GM19468 (cell line): ENCODE measurements around the gene PRPSAP1.
"Not testable (repeated sequence)": the region's sequence is repeated elsewhere in the genome, so short reads cannot be mapped to it uniquely, and the experiment has no call there.

ENCODE experiments used
- ATAC-seq: cut with Tn5 transposase; IDR thresholded peaks from one replicate; pipeline ENCODE4 v1.9.1; 2021; ENCODE audit warnings: mild to moderate bottlenecking, moderate library complexity, moderate number of reproducible peaks; ENCODE audit not compliant: unreplicated experiment; ENCODE audit errors: extremely low read depth

Gene PRPSAP1

DNA sequence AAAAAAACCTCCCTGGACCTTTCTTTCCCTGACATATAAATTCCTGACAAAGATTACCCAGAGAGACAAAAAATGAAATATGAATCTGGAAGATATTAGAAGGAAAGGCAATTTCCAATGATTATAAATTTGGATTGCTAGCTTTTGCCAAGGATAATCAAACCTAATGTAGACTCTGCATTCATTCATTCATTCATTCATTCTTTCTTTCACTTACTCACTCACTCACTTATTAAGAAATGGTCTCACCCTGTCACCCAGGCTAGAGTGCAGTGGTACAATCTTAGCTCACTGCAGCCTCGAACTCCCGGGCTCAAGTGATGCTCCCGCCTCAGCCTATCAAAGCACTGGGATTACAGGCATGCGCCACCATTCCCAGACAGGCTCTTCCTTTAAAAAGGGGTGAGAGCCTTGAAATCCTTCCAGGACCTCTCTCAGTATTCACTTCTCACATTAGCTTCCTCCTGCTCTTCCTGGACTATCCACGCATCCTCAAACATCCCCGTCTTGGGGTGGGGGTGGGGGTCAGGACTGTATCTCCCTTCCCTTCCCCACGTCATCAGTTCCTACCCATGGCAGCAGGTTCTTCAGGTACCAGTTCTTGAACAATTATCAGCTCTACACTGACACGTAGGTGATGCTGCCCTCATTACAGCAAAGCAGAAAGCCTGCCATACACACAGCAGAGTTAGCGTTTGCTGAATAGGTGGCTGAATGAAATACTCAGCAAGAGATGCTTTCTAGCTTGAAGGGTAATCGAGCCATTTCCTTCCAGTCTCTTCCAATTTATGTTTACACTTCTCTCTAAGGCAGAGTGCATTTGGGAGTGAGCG, 19.8 kb downstream of the PRPSAP1 start:
- ATAC-seq = no peak

DNA sequence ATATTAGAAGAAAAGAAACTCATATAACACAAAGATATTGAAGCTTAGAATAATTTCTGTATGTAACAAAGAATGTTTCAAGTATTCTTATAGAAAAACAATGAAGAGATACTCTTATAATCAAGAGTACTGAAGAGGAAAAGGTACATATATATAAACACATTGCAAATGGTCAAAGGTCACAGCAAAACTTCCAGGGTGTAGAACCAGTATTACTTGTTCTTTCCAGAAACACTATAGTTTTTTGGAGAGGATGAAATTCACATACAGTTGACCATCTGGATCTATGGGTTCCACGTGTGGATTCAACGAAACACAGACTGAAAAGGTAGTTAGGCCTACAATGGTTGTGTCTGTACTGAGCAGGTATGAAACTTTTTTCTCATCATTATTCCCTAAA, 22.6 kb downstream of the PRPSAP1 start:
- no peak for ATAC-seq

DNA sequence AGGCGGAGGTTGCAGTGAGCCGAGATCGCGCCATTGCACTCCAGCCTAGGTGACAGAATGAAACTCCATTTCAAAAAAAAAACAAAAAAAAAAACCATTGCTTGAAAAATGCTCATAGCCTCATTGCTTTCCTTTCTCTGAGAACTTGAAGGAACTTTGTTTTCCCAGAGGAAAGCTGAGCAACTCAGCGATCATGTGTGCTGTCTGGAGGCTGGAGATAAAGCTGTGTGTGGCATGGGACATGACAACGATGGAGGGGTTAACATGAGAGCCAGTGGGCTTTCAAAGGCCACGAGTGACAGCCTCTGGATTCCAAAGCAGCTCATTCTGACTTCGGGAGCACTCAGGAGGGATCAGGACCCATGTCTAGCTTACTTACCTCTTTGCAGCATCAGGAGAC, 24.1 kb downstream of the PRPSAP1 start:
- ATAC-seq = no peak

DNA sequence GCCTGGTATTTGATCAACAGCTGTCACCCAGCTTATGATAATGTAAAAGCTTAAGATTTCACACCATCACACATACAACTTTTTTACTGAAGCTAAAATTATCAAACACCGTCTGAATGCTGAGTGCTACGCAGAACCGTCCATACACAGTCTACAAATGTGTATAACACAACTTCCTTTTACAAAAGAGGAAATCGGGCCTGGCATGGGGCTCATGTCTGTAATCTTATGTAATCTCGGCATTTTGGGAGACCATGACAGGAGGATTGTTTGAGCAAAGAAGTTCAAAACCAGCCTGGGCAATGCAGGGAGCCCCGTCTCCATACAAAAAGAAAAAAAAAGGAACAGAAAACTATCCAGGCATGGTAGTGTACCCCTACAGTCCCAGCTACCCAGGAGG, 26.0 kb downstream of the PRPSAP1 start:
- ATAC-seq = no peak

DNA sequence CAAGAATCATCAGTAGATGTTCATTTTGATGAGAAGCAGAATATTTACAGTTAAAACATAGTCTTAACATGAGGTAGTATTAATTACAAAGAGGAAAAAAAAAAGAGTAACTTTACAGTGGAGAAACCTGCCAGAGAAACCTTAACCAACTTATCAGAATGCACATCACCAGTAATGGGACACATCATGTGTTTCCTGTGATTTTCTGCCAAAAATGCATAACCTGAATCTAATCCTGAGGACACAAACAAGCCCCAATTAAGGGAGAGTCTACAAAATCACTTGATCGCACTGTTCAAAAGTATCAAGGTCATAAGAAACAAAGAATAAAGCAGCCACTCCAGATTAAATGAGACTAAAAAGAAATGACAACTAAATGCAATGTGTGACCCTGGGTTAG, 27.4 kb downstream of the PRPSAP1 start:
- ATAC-seq = no peak

DNA sequence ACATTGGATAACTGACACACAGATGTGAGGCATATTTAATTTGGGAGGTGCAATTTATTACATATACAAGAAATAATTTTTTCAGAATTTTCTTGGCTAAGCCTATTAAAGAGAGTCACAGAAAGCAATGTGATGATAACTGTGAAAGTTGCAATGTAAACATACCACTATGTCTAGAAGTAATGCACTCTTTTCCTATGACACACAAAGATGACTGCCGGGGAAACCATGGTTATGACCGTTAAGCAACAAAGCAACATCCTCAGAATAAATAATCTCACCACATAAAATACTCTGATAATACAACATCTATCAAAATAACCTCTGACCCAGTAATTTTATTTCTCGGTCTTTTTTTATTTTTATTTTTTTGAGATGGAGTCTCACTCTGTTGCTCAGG, 35.1 kb downstream of the PRPSAP1 start:
- ATAC-seq = no peak

DNA sequence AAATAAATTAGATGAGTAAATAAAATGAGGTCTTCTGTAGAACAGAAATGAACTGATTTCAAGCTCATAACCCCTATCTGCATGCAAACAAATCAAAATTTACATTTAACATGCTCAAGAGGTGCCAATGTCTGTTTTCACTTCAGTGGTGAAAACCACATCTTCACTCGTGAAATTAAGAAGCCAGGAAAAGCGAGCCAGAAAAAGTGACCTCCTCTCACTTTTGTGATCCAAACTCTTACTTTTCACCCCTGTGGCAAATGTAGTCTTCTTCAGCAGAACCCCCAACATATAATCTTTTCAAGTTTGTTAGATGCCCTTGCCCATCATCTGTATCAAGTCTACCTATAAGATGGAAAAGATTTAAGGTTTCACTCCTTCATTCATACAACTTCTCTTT, 36.2 kb downstream of the PRPSAP1 start:
- ATAC-seq = no peak

DNA sequence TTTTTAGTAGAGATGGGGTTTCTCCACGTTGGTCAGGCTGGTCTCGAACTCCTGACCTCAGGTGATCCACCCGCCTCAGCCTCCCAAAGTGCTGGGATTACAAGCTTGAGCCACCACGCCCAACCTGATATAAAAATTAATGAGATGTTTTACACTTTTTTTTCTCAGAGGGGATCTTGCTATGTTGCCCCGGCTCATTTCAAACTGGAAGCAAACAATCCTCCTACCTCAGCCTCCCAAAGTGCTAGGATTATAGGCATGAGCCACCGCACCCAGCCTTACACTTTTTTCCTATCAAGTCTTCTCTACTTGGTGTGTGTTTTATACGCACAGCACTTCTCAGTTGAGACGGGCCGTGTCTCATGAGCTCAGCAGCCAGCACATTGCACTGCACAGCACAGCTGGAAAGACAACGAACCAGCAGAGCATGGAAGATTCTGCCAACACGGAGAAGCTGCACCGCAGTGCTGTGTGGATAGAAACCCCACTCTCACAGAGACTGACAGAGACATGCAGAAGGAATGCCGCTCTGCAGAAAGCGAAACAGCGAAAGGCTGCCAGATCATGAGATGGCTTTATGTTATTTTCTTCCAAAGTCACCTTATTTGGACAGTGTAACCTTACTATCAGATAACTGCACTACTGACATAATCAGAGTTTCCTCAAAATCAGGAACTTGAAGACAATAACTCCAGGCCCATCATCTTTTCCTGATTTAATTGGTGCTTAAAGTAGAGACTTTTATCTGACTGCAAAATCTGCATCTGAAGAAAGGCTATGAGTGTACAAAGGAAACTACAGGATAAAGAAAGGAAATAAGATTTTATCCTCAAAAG, 39.1 kb downstream of the PRPSAP1 start:
- ATAC-seq = no peak

DNA sequence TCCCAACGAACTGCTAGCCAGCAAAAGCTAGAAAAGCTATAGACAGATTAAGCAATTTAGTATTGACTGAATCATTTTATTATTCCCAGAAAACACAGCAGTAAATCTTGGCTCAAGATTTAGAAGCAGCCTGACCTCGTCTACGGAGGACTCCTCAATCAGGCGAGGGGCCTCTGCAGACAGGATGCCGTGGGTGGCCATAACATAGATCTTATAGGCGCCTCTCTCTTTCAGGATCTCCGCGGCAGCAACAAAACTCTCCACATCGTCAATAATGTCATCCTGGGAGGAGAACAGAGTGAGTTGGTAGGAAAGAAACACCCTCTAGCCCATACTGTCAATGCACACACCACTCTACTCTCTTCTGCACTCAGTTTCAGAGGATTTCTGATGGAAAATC, 41.0 kb downstream of the PRPSAP1 start:
- no peak for ATAC-seq

DNA sequence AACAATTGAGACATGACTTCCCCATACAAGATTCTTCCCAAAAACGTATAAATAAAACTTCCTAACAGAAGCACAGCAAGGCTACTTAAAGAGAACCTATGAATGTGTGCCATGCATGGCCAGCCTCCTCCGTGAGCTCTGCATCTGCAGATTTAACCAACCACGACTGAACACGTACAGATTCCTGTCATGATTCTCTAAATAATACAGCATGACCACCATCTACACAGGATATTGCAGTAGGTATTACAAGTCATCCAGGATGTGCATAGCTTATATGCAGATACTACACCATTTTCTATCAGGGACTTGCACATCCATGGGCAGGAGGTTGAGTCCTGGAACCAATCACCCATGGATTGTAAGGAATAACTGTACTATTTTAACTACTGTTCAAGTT, 44.3 kb downstream of the PRPSAP1 start:
- ATAC-seq = no peak

DNA sequence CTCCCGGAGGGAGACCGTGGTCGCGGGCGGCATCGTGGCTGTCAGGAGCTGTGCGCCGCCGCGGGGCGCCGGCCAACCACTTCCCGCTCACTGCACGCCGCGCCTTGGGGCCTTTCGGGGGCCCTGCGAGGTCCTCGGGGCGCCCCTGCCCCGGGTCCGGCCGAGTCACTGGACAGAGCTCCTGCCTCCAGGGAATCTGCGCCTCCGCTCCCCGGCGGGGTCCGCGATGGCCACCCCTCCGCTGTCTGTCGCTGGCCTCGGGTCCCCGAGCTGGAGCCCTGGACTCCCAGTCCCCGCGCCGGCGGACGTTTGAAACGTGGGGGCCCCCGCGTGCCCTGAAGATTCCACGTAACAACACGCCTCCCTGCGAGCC, 45.8 kb downstream of the PRPSAP1 start, which contains the start of gene QRICH2:
TSS of gene QRICH2 (minus strand) at position 311 of the 373 bp plus-strand sequence. CDS start at position 33, 278 bp downstream.
- no peak for ATAC-seq

DNA sequence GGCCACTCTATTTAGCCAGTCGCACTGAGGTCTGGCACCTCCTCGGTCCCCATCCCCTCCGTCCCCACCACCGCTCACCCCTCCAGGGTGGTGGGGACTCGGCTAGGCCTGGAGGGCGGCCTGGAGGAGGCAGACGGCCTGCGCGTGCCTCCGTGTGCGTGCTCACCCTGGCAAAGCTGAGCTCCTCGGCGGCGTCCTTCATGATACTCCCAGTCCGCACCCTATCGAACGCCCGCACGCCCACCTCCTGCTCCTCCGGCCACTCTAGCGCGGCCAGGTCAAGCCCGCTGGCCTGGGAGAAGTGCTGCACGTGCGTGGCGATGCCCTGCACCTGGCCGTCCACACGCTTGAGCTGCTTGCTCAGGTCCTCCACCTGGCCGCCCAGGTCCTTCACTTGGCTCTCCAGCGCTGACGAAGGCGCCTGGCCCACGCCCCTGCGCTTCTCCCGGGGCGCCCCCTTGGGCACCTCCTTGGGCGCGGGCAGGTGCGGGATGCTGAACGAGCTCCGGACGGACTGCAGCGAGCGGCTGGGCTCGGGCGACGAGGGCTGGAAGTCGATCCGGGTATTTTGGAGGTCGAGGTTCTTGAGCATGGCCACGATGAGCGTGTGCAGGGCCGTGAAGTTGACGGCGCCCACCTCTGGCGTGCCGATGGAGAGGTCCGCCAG, 46.3 kb downstream of the PRPSAP1 start:
- no peak for ATAC-seq

DNA sequence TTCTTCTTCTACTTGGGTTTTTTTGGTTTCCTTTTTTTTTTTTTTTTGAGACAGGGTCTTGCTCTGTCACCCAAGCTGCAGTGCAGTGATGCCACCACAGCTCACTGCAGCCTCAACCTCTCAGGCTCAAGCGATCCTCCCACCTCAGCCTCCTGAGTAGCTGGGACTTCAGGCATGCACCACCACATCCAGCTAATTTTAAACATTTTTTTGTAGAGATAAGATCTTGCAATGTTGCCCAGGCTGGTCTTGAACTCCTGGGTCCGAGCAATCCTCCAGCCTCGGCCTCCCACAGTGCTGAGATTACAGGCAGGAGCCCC, 48.6 kb downstream of the PRPSAP1 start:
- ATAC-seq = not testable (repeated sequence)

DNA sequence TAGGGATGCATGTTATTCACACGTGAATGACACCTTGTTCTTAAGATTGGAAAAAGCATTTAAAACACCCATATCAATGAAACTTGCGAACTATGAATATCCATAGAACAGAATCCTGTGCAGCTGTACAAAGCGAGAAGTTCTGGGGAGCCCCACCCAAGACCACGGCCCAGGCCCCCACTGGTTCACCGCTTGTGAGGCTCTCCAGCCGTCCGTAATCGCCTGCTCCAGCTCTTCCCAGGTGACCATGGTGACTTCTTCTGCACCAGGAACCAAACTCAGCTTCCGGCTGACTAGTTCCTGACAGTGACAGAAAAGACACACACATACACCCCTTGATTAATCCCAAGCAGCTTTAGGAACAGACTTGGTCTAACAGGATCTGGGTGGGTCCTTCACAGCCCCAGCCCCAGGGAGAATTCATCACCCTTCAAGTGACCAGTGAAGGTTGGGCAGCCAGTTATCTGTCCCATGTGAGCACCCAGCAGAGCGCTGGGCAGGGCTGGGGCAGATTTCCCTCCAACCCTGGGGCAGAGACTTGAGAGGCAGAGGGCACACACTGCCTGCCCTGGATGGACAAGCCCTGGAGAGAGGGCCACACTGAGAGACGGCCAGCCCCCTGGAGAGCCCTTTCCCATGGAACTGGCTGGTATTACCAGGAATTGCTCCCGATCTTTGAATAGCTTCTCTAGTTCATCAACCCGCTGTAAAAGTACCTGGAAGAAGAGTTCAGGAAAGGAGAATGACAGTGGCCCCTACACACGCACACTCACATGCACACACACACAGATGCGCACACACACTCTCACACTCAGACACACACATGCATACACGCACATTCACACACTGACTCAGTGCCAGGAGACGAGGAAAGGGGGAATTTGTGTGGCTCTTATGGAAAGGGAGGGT, 49.2 kb downstream of the PRPSAP1 start:
- ATAC-seq = no peak

DNA sequence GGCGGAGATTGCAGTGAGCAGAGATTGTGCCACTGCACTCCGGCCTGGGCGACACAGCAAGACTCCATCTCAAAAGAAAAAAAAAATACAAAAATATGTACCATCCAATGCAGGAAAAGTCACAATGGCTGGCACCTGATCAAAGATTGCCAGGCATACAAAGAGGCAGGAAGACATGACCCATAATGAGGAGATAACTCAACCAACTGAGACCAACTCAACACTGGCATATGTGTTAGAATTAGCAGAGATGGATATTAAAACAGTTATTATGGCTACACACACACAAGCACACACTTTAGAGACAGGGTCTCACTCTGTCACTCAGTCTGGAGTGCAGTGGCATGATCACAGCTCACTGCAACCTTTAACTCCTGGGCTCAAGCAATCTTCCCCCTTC, 56.3 kb downstream of the PRPSAP1 start:
- ATAC-seq = no peak

DNA sequence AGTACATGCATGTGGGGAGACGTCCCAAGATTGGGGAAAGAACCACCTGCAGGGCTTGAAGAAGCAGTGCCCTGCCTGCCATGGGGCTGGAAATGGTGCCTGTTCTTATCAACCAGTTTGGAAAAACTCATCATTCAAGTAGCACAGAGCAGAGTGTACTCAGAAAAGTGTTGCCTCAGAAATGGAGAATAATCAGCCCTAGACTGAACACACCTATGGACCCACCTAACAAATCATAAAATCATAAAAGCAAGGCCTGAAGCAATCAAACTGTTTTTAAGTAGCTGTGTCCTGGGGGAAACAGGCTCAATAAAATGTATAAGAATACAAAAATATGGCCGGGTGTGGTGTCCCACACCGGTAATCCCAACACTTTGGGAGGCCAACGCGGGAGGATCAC, 56.8 kb downstream of the PRPSAP1 start:
- no peak for ATAC-seq

DNA sequence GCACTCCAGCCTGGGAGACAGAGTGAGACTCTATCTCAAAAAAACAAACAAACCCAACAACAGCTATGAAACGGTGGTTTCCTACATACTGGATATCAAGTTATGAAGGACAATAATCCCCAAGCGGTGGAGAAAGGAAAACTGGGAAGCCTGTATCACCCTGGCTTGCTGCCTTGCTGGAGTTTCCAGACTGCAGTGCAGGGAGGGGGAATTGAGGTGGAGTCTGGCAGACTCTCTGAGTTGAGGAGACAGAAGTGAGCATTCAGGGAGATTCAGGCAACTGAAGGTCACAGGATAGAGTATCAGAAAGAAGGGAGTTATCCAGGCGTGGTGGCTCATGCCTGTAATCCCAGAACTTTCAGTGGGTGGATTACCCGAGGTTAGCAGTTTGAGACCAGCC, 57.5 kb downstream of the PRPSAP1 start:
- no peak for ATAC-seq

DNA sequence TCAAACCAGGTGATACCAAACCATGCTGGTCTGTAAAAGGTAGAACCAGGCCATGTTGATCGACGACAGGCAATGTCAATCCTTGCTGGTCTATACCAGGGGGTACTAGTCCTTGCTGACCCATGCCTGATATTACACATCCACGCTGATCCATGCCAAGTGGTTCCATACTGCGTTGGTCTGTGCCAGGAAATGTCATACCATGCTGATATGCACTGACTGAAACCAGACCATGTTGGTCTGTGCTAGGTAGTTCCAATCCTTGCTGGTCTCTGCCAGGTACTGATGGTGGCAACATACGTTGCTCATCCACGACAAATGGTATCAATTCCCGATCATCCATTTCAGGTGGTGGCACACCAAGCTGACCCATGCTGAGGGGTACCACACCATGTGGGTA, 60.6 kb downstream of the PRPSAP1 start:
- ATAC-seq = no peak

DNA sequence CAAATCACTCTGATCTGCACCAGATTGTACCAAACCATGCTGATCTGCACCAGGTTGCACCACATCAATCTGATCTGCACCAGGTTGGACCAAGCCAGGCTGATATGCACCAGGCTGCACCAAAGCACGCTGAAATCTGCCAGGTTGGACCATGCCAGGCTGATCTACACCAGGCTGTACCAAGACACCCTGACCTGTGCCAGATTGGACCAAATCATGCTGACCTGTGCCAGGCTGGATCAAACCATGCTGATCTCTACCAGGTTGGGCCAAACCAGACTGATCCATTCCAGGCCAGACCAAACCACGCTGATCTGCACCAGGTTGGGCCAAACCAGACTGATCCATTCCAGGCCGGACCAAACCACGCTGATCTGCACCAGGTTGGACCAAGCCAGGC, 61.1 kb downstream of the PRPSAP1 start:
- no peak for ATAC-seq
